ENCODE measurements around the gene MSL3.

MSL3 gene, protein sequence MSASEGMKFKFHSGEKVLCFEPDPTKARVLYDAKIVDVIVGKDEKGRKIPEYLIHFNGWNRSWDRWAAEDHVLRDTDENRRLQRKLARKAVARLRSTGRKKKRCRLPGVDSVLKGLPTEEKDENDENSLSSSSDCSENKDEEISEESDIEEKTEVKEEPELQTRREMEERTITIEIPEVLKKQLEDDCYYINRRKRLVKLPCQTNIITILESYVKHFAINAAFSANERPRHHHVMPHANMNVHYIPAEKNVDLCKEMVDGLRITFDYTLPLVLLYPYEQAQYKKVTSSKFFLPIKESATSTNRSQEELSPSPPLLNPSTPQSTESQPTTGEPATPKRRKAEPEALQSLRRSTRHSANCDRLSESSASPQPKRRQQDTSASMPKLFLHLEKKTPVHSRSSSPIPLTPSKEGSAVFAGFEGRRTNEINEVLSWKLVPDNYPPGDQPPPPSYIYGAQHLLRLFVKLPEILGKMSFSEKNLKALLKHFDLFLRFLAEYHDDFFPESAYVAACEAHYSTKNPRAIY

DNA sequence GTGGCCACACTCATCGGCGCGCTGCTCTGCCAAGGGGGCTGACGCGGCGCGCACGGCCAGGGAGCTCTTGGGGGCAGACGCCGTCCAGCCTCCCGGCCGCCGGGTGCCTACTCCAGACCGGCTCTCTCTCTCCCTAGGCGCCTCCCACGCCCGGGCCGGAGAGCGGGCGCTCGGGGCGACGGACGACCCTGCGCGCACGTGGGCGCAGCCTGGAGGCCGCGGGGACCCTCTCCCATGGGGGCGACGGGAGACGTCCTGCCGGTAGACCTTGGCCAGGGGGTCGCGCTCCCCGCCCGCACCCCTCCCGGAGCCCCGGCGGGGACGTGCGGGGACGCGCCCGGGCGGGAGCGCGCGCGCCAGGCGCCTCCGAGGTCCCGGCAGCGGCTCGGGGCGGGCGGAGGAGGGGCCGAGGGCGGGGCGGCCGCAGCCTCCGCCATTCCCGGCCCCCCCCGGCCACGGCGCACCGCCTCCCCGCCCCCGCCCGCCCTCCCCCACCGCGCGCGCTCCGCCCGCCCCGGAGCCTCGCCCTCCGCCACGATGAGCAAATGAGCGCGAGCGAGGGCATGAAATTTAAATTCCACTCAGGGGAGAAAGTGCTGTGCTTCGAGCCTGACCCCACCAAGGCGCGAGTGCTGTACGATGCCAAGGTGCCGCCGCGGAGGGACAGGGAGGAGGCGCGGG is at the start of gene MSL3:
Gene MSL3 (plus strand): TSS at position 519 of the 681 bp plus-strand sequence. CDS start 27 bp downstream, at position 546.
- DNase-seq, result no peak

DNA sequence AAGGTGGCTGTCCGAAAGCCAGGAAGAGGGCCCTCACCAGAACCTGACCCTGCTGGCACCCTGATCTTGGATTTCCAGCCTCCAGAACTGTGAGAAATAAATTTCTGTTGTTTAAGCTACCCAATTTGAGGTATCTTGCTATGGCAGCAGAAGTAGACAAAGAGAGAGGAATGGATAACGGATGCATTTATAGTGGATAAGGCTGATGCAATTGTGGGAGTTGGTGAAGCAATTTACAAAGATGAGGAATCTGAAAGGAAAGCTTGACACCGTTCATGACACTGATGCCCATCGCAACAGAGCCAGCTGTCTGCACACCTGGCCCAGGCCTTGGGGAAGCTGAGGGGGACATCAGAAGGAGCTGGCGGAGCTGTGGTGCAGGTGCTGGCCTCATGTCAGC is 35.7 kb upstream of the MSL3 start:
- no peak for DNase-seq

DNA sequence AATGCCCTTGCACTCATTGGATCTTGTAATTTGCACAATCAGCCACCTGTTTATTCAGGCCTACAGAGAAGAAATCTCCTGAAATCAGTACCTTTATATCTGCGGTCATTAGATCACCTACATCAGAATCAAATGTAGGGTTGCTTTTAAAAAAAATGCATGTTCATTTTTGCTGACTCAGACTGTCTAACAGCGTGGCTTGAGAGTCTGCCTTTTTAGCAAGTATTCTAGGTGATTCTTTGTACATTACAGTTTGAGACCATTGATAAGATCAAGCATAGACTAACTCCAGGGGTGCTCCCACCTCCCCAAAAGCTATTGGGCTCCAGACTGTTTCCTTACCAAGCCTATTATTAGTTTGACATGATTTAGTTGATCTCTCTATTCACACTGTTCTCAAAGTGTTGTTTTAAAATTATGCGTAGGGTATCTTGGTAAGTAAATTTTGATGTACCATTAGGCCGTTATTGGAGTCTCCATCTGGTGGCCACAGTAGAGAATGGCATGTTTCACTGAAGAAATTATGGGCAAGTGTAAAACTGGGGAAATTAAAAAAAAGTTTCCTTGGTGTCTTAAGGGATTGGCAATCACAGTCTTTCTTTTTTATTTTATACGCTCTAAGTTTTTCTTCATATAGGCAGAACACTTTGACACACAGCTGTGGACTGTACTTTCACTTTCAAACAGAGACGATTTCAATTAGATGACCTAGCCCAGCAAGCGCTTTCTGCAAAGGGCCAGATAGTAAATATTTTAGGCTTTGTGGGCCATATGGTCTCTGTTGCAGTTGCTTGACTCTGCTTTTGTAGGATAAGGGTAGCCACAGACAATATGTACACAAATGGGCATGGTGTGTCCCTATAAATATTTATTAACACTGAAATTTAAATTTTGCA is 33.7 kb upstream of the MSL3 start:
- DNase-seq, result no peak

DNA sequence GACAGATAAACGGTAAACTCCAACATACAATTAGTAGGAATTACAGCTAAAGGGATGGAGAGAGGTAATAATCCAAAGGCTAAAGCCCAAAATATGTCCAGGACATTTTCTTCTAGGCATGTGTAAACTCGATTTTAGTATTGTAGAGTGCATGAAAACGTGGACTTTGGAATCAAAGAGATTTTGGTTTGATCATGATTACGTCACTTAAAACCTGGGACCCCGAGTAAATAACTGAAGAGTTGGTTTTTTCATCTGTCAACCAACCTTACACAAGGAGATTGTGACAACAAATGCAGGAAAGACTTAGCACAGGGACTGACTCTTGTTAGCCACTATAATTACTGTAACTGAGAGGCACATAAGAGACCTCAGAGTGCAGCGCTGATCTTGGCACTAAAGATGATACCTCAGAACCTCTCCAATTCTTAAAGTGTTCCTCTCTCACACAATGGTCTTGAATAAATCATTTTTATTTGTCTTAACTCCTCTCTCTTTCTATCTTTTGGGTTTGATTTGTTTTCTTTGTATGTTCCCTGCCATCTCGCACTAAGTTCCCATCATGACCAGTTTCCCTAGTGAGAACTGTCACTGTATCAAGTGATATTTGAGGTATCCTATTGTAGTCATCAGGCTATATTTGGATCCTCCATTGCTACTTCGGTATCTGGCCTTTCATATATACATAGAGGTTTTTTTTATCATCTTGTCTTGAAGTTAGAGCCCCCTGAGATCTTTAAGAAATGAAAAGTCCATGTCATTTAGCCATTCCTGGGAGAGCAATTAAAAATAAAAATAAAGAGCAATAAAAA is 32.2 kb upstream of the MSL3 start:
- DNase-seq, result no peak

DNA sequence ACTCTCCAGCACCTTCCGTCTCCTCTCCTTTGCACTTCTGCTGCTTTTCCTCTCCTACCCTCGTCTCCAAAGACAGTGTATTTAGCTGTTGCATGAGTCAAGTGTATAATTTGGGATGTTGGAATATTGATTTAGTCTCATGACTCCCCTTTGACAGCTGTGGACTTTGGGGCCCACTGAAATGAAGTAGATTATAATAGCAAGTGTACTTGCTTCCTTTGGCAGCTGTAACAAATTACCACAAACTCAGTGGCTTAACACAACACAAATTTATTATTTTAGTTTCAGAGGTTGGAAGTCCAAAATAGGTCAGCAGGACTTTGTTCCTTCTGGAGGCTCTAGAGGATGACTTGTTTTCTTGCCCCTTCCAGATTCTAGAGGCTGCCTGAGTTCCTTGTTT is 29.5 kb upstream of the MSL3 start:
- DNase-seq, result no peak

DNA sequence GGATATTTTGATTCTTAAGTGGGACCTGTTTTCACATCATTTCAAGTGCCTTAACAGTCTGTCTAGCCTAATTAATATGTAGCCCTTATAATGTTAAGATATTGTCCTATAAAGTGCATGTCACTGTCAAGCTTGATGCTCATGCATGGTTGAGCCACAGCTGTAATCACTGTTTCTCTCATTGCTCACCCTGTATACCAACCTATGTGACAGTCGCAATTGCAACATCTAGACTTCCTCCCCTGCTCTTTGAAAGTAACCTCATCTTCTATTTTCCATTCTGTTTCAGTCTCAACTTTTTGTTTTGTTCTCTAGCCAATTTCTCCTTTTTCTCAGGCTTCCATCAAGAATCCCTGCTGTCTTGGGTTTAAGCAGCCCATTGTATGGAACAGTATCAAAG is 24.4 kb upstream of the MSL3 start:
- no peak for DNase-seq

DNA sequence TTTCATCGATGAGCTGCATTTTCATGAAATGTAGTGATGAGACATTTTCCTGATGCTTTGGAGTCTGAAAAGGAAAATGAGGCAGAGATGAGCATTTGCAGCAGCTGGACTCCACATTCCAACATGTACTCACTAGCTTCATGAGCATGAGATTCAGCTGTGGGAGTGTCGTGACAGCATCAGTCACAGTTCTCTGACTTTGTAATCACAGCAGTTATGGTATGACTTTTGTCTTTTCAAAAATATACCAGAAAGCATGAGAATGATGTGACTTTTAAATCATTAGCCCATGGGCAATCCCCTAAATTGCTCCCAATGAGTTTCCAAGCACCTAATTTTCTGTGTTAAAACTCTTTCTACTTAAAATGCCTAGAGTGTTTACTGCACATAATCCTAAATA is 18.3 kb upstream of the MSL3 start:
- DNase-seq, result no peak

DNA sequence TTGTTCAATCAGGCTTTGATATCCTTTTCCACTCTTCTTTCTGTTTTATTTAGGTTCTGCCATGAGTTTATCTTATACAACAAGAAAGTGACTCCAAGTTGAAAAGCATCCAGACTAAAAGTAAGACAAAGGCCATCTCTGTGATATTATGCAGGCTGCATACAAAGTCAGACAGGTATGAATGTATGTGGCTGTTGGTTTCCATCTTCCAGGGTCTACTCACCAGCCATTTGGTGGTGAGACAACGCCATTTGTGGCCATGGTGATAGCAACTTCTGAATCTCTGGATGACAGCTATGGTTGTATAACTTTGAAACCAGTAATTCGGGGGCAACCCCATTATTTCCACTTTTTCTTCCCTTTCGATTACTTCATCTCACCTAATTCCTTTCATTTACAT is 17.2 kb upstream of the MSL3 start:
- DNase-seq, result no peak

DNA sequence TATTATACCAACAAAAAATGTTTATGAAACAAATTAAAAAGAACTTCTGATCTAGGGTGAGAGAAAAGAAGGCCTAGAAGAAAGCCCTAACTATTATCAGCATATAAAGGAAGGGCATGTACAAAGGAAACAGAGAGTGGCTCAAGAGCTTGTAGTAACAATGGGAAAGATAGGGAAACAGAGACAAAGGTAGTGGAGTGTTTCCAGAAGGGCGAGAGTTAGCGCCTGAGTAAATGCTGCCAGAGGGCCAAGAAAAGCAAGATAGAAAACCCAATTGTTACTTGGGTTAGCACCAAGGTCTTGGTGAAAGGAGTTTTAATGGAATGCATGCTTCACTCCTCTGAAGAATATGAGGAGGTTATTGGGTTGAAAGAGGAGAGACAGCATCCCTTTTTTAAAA is 16.5 kb upstream of the MSL3 start:
- no peak for DNase-seq

DNA sequence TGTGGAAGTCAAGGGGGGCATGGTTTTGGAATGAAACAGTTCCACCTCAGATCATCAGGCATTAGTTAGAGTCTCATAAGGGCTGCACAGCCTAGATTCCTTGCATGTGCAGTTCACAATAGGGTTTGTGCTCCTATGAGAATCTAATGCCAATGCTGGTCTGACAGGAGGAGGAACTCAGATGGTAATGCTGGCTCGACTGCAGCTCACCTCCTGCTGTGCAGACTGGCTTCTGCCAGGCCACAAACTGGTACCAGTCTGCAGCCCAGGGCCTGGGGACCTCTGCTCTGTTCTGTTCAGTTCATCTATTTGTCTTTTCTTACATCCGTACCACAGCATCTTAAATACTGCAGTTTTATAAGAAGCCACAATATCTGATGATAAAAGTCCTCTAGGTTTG is 12.2 kb upstream of the MSL3 start:
- no peak for DNase-seq

DNA sequence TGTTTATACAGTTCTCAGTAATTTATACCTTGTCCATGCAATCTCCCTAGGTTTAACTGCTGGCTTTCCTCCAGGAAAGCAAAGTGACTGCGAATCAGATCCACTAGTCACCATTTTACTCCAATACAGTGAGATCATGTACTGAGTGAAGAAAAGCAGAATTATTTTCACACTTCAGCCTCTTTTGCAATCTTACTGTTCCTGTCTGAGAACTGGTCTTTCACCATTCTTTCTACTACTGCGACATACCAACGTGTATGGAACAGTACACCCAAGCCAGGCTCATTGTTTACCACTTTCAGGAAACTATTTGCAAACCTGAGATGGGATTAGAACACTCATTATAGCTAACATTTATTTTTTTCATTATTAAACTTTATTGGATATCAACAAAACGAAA is 8.0 kb upstream of the MSL3 start:
- no peak for DNase-seq

DNA sequence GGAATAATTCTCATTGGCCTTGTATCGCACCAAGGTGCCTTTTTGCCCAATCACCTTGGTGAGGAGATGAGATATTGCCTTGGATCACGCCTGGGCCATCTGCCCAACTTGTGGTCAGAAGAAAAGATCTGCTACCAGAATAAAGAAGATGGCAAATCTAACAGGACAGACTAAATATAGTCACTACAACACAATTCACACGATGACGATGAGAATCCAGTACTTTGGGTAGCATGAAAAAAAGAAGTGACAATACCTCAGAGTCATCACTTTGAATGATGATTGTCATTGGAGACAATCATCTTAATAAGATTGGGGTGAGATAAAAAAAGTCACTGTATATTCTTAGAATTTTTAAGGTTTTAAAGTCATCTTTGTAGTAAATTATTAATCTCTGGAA is 7.3 kb upstream of the MSL3 start:
- DNase-seq, result no peak

DNA sequence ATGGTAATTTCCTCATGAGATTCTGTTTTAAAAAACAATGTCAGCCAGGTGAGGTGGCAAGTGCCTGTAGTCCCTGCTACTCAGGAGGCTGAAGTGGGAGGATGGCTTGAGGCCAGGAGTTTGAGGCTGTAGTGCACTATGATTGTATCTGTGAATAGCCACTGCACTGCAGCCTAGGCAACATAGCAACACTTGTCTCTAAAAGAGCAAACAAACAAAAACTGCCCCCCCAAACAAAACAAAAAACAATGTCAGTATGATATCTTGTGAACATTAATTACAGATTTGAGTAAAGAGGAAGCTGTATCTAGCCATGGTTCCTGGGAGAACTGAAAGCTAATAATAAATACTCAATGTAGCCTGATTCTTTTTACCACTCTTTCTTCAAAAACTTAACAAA is 6.8 kb upstream of the MSL3 start:
- DNase-seq, result no peak

DNA sequence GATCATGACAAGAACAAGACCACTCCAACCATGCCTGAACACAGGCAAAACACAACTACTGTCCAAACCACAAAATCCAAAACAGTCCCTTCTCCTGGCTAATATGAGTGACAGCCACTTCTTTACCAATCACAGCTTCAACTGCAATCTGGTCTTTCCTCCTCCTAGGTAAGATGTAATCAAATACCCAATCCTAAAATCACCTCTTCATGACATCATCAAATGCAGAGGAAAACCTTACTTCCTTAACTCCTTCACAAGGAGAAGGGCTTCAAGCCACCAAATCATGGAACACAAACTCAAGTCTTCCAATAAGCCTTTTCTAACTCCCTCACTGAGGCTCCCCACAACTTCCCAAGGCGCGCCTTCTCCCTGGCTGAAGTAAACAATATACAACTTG is 4.4 kb upstream of the MSL3 start:
- DNase-seq, result no peak

DNA sequence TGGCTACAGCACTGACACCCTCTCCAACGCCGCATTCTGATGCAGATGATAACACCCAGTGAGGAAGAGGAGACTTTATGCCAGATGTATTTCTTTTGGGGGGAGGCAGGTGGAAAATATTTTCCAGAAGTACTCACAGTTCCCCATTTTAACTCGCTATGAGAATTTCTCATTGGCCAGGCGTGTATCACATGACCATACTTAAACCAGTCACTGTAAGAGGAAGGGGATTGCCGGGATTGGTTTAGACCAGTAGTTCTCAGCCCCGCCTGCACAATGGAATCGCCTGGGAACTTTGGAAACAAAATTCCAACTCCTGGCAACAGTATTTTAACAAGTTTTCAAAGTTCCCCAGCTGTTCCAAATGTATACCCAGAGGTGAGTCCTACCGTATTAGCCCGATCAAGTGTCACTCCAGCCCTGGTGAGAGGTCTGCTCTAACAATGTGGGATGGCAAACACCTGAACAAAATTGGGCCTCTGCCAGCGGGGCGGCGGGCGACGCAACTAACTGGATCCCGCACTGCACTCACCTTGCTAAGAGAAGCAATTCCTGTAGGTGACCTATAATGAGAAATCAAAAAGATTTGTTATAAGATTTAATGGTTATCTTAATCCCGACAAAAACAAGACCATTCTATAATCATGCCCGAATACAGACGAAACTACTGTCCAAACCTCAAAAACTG is 2.9 kb upstream of the MSL3 start:
- no peak for DNase-seq

DNA sequence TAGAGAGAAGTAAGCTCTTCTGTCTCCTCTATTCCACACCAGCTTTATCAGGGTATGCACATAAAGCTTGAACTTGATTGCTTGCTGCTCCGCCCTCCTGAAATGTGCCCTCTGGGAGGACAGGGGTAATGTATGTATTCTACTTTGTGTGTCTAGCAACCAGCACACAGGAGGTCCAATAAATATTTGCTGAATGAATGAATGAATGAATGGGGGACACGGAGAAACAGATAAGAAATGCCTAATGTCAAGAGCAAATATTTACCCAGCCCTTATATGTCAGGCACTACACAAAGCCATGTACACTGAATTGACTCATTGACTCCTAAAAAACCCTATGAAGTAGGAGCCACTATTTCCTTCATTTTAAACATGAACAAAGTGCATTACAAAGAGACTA is 2.3 kb upstream of the MSL3 start:
- DNase-seq, result no peak

DNA sequence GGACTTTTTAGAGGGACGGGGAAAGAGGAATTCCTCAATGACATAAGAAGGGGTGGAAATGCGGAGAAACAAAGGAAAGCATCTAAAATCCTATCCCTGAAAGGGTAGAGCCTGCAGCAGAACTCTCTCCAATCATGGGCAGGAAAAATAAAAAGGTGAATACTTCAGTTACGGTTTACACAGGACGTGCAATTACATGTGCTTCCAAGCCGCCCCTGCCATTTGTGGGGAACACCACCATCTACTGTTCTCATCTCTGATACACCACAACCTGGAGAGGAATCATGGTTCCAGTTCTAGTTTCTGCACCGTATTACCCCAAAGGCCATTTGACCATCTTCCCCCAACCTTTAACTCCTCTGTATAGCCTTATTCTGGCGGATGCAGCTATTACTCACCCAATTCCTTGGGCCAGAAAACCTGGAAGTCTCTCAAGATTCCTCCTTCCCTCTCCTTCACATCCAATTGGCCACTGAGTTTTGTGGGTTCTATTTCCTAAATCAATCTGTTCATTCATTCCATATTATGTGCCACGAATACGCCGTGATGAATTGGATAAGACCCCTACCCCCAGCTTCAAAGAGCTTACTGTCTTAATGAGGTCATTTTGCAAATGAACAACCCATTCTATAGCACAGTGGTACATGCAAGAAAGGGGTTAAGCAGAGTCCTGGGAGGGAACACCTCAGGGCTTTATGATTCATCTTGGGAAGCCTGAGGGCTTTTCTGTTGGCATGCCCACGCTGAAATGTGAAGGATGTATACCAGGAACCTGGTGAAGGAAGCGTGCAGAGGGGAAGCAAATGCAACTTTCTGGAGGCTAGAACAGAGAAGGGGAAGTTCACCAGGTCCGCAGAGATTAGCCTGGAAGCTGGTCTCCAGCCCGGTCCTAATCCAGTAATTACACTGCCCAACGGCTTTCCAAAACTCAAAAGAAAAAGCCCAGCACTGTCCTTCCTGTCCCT is 1.4 kb upstream of the MSL3 start:
- no peak for DNase-seq

DNA sequence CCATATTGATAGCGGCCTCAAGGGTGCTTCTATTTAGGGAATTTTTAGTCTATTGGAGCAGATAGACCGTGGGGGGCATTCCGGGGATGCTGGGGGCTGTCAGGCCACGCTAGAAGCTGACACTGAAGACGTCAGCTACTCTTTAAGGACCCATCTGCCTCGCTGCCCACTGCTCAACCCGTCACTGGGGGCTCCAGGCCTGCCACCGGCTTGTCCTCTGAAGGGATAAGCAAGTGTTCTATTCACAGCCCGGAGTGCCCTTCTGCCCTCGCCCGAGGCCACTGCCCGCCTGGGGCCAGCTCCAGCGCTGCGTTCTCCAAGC is 679 bp upstream of the MSL3 start:
- no peak for DNase-seq

DNA sequence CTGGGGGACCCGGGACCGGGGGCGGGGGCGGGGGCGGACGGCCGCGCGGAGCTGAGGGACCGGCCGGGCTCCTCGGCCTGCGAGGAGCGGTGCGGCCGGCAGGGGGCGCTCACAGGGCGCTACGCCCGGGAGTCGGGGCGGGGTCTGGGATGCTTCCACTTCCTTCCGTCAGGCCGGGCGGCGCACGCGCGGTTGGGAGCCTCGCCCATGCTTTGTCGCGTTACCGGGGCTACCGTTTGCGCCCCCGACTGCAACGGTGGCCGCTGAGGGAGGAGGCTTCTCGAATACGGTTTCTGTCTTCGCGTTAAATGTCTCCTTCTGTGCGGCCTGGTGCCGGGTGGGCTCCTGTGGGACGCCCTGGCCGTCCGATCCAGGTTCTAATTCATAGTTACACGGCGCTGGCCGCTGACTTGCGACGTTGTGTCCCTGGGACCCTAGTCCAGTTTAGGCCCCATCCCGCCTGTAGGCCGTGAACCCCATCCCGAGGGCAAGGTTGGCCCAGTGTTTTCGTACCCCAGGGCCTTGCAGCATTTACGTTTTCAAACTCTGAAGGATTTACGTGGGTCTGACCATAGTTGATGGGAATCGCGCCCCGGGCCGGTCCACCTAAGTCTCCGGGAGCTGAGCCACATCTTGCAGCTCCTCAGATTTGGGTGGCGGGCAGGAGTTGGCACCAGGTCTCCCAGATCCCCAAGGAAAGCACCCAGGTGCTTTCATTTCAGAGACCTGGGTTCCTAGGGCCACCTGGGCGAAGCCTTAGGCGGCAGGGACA is 549 bp downstream of the MSL3 start:
- peak; percentile 87 for DNase-seq

DNA sequence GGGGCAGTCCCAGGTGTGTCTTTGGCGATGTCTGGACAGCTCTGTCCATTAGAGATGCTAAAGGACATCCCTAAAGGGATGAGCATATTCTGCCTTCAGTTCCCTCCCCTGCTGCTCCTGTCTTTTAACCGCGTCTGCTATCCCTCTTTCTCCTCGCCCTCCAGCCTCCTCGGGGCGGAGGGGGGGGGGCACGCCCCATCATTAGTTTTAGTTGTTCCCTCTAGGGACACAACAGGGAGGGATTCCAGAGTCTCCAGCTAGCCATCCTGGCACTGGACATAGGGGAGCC is 1.1 kb downstream of the MSL3 start:
- DNase-seq, result no peak
